ENCODE results near the gene IRX5.

Gene IRX5

DNA sequence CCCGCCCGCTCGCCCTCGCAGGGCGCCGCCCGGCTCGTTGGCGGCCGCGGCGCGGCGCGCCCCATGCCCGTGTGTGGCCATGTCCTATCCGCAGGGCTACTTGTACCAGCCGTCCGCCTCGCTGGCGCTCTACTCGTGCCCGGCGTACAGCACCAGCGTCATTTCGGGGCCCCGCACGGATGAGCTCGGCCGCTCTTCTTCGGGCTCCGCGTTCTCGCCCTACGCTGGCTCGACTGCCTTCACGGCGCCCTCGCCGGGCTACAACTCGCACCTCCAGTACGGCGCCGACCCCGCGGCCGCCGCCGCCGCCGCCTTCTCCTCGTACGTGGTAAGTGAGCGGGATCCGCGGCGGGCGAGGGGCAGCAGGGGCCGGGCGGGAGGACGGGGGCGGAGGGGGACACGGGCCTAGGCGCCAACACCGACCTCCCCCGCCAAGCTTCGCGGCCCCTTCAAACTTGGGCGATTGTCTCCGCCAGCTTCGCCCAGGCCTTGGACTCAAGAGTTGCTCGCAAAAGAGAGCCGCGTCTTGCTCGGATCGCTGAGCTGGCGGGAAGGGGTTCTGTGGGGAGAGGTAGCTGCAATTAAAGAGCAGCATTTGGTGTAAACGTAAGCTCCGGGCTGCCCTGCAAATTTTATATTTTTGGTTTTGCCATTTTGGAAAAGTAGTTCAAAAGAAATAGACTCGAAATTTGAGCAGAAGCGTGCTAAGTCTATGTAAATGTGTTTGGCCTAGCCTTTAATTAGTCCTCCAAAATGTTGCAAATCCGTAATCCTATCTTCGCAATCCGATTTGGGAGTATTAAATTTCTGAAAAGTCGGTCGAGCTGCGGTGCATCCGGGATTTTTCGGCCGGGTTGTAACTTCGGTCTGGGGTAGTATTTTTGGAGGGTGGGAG is 702 bp downstream of the IRX5 start:
- peak; percentile 37 for DNase-seq (ENCODE audit: low spot score)

DNA sequence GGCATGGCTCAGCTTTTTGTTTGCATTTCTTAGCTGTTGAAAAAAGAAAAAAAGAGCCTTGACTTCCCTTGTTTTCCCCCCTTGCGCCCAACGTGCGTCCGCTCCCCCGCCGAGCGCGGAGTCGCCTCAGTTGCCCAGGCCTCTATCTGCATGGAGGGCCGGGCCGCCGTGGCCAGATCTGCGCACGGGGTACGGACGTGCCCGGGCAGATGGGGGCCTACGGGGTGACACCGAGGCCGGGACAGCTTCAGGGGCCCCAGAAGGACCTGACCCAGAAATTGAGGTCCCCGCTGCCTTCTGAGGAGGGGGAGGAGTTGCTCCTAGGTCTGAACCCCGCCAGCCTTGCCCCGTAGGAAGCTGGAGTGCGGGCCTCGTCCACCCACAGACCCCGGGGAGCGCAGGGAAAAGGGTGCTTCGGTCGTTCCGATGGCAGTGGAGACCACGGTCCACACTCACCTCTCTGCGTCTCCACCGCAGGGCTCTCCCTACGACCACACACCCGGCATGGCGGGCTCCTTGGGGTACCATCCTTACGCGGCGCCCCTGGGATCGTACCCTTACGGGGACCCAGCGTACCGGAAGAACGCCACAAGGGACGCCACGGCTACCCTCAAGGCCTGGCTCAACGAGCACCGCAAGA is 1.5 kb downstream of the IRX5 start:
- DNase-seq (ENCODE audit: low spot score) = no peak

DNA sequence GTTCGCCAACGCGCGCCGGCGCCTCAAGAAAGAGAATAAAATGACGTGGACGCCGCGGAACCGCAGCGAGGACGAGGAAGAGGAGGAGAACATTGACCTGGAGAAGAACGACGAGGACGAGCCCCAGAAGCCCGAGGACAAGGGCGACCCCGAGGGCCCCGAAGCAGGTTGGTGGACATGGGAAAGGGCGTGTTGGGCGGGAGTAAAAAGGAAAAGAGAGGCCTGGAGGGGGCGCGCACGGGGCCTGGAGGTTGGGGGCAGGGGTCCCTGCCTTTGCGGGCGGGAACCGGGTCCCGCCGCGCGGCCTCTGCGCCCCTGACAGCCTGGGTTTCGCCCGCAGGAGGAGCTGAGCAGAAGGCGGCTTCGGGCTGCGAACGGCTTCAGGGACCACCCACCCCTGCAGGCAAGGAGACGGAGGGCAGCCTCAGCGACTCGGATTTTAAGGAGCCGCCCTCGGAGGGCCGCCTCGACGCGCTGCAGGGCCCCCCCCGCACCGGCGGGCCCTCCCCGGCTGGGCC is 2.1 kb downstream of the IRX5 start:
- peak; percentile 15 for DNase-seq (ENCODE audit: low spot score)

DNA sequence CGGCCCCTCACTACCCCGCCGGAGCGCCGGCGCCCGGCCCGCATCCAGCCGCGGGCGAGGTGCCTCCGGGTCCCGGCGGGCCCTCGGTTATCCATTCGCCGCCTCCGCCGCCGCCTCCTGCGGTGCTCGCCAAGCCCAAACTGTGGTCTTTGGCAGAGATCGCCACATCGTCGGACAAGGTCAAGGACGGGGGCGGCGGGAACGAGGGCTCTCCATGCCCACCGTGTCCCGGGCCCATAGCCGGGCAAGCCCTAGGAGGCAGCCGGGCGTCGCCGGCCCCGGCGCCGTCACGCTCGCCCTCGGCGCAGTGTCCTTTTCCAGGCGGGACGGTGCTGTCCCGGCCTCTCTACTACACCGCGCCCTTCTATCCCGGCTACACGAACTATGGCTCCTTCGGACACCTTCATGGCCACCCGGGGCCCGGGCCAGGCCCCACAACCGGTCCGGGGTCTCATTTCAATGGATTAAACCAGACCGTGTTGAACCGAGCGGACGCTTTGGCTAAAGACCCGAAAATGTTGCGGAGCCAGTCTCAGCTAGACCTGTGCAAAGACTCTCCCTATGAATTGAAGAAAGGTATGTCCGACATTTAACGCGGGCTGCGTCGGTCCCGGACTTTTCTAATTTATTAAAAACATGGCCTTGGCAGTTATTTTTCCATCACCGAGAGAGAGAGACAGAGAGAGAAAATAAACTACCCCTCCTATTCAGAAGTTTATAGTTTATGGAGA is 2.8 kb downstream of the IRX5 start:
- no peak for DNase-seq (ENCODE audit: low spot score)

DNA sequence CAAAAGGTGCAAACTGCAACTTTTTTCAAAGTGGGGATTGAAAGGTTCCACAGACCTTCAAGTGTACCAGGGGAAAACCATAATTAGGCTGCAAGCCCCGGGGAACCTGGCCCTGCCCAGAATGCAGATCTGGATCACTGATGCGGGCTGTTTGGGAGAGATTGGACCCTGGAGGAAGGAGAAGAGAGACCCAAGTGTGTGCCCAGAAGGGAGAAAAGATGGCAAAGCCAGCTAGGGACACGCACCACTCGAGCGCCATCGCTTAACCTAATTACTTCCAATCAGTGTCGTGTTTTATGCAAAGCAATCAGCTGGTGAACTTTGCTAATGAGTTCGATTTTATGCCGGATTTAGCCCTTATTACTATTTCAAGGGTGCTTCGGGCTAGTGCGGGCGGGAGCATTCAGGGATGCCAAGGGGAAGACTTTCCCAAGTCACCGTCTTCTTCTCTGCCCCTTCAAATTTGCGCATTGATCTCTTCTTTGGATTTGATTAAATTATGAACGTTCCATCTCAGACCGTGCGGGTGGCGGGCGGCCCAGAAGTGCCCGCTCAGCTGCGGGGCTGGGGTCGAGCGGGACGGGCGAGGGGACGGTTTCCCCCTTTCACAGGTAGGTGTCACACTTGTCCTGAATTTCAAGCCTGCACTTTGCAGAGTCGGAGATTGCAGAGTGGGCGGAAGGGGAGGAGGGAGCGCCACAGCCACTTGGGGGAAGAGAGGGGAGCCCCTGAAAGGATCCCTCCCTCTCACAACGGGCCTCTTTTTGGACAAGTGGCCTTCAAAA is 4.0 kb downstream of the IRX5 start:
- DNase-seq (ENCODE audit: low spot score) = no peak

- DNase-seq (ENCODE audit: low spot score) = no peak
Observed at GRCh38 chr16:54935266-54935968, 4.8 kb downstream of the IRX5 start.

- no peak for DNase-seq (ENCODE audit: low spot score)
Observed at GRCh38 chr16:54936201-54936978, 5.7 kb downstream of the IRX5 start.

GRCh38 chr16:54936979-54937670 is 6.5 kb downstream of the IRX5 start:
- DNase-seq (ENCODE audit: low spot score) = peak; percentile 68

DNA sequence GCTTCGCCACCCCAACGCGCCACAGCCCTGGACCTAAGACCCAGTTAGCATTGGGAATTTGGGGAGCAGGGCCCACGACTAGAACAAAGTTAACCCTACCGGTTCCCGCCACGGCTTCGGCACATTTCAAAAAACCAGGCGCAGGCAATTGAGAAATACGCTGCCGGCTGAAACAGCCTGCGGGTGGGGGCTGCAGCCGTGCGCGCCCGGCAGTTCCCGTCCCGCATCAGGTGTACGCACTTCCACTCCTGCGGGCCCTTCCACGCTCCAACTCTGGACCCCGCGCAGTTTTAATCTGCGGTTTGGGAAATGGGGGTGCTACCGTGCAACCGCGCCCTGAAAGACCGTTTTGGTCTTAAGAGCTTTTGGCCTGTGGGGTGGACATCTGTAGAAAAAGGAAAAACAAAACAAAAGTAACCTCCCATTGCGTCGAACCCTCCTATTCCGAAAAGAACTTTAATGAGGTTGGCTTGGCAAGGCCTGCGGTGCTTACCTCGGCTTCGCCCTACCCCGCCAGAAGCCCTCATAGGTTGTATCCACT is 7.1 kb downstream of the IRX5 start:
- no peak for DNase-seq (ENCODE audit: low spot score)

- no peak for DNase-seq (ENCODE audit: low spot score)
Observed at GRCh38 chr16:54938212-54939028, 7.8 kb downstream of the IRX5 start.

DNA sequence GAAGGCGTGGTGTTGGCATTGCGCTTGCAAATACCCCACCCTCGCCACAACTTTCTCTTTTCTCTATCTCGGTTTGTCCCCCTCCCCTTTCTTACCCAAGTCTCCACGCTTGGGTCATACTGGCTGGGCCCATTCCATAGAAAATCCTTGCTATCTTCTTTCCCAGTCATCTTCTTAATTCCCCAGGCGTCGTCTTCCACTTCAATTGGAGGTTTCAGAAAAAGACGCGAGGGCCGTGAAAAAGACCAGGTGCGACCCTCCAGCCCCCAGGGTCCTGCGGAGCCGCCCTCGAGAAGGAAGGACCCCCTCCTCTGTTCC is 8.3 kb downstream of the IRX5 start:
- DNase-seq (ENCODE audit: low spot score) = no peak

- peak; percentile 54 for DNase-seq (ENCODE audit: low spot score)
Observed at GRCh38 chr16:54939510-54940278, 9.0 kb downstream of the IRX5 start.

GRCh38 chr16:54940279-54940604 is 9.6 kb downstream of the IRX5 start:
- no peak for DNase-seq (ENCODE audit: low spot score)

DNA sequence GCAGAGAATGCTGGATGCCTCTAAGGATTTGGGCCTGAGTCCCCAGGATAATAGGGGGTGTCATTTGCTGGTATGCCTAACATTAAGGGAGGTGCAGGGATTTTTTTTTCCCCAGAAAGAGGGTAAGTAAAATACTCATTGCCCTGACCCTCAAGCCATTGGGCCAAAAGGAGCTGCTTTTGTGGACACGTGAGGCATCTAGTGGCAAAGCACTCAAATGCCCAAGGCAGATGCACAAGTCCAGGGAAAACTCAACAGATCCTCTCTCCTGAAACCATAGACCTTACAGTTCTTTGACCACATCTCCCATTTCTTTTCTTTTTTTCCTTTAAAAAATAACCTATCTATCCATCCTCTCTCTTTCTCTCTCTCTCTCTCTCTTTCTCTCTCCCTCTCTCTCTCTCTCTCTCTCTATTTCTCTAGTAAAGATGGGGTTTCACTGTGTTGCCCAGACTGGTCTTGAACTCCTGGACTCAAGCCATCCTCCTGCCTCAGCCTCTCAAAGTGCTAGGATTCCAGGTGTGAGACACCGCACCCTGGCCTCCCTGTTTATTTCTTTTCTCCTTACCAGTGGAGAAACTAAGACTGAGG is 11.8 kb downstream of the IRX5 start:
- no peak for DNase-seq (ENCODE audit: low spot score)

GRCh38 chr16:54944002-54944401 is 13.3 kb downstream of the IRX5 start:
- no peak for DNase-seq (ENCODE audit: low spot score)

DNA sequence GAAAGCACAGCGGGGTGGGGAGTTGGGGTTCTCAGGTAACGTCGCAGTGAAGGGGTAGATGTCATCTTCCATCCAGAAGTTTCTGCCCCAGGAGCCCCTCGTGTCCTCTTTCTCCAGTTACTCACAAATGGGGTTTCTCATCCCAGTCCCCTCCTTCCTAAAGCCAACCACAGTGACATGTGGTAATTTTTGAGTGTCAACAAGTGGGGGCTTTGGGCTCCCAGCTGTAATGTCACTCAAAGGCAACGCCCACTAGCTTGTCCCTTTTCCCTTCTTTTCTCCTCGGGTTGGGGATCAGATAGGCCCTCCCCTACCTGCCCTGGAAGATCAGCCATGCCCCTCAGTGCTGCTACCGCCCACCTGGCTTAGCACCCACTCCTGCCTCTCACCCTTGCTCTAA is 14.4 kb downstream of the IRX5 start:
- no peak for DNase-seq (ENCODE audit: low spot score)

DNA sequence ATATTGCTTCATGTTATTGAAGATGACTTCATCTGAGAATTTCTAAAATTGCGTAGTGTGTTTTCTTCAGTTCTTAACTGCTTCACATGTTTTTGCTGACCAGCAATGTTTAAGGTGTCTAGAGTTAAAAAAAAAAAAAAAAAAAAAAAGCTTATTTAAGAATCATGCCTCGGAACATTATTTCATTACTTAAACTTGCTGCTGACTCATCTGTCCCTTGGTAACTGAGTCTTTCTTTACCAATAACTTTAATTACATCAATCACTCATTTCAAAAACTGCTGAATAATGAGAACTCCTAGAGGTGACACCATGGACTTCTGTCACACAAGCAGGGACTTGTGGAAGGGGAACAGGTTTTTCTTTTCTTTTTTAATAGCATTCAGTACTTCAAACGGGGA is 16.2 kb downstream of the IRX5 start:
- no peak for DNase-seq (ENCODE audit: low spot score)

- DNase-seq (ENCODE audit: low spot score) = no peak
Observed at GRCh38 chr16:54947616-54948015, 17.0 kb downstream of the IRX5 start.
